Measurements from ENCODE around the gene NARF. TPM values are rescaled to one million over a fixed set of nuclear protein-coding genes. Genes with fewer than 3 reads are reported as not detected.

NARF gene
- total RNA-seq, 4 donors from 2014 or later: 15.3 to 55.5 (median 33.3) TPM

DNA sequence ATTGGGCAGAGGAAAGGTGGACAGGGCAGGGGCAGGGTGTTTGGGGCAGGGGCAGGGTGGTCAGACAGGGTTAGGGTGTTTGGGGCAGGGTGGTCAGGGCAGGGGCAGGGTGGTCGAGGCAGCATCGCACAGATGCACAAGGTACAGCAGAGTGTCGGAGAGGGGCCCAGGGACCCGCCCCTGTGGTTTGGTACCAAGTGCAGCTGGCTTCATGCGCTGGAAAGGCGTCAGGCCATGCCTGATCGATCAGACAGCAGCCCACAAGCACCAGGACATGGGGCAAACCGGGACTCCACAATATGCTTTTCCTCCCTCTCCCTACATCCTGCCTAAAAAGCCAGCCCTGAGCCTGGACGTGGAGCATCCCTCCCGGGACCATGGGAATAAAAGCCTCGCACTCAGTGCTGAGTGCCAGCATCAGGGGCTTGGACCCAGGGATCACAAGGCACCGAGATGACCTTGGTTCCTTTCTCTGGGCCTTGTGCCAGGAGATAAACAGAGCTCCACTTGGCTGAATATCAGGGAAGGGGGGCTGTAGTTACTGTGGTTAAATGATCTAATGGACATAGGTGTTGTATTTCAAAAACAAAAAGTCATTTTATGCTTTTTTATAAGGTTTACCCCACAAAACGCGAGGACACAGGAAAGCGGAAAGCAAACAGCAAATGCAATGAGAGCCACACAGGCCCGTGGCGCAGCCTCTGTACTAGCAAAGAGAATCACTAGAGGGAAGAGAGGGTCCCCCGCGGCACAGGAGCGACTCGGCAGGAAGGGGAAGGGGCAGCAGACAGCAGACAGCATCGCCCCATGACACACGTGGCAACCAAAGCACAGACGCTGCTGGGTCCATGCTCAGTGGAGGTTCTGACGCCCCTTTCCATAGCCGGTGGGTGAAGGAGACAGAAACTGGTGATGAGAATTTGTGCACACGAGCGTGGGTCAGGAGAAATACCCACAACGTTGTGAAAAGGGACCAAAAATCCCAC lies 45.7 kb upstream of the NARF start:
- DNase-seq: no peak
- H3K36me3 ChIP-seq: no peaks in the 10 kb centered on the region
- intact Hi-C loops (cut with DNase I; ENCODE audit: low total_unique reads): no loop called here
- H3K27me3 ChIP-seq: no peaks in the 10 kb centered on the region
- no peak overlapping the region for H3K27ac ChIP-seq
- no peaks in the 10 kb centered on the region for H3K9me3 ChIP-seq
- no peaks in the 10 kb centered on the region for H3K4me1 ChIP-seq
- TF ChIP-seq POLR2A (IDR thresholded peaks at IDR 0.05): no peak
- TF ChIP-seq, protein P1, sequence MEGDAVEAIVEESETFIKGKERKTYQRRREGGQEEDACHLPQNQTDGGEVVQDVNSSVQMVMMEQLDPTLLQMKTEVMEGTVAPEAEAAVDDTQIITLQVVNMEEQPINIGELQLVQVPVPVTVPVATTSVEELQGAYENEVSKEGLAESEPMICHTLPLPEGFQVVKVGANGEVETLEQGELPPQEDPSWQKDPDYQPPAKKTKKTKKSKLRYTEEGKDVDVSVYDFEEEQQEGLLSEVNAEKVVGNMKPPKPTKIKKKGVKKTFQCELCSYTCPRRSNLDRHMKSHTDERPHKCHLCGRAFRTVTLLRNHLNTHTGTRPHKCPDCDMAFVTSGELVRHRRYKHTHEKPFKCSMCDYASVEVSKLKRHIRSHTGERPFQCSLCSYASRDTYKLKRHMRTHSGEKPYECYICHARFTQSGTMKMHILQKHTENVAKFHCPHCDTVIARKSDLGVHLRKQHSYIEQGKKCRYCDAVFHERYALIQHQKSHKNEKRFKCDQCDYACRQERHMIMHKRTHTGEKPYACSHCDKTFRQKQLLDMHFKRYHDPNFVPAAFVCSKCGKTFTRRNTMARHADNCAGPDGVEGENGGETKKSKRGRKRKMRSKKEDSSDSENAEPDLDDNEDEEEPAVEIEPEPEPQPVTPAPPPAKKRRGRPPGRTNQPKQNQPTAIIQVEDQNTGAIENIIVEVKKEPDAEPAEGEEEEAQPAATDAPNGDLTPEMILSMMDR (IDR thresholded peaks at IDR 0.05): no peak
- no peak overlapping the region for H3K4me3 ChIP-seq

DNA sequence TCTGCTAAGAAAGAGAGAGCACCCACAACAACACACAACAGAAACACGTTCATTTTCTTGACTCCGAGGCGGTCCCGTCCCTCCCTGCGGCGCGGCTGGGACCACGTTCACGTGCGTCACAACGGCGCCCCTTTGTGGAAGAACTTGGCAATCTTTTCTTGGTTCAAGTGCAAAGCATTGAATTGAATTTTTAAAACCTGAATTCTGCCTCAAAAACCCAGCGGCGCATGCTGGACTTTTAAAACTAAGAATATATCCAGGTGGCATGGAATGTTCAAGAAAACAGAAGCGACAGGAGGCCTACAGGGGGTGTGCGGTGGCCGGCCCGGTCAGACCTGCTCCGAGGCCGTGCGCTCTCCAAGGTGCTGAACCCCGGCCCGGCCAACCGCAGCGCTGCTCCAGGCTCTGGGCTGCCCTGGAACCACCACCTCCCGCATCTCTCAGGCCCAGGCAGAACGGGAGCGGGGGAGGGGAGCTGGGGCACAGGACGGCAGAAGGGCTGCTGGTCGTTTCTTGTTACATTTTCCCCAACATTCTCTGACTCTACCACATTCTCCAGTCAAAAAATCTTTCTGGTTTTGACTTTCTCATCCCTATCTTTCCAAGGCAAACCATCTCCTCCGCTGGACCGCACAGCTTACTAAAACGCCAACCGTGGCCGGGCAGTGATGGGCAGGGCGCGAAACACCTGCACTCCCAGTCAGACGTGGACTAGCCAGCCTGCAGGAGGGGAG lies 43.8 kb upstream of the NARF start:
- Histone ChIP-seq H3K27ac (no peak overlapping the region), H3K27me3 (no peaks in the 10 kb centered on the region), H3K4me3 (no peak overlapping the region), H3K9me3 (no peaks in the 10 kb centered on the region), H3K4me1 (peaks cover 0 to 3% of the 10 kb centered on the region in 2 donors), H3K36me3 (no peaks in the 10 kb centered on the region)
- TF ChIP-seq POLR2A (IDR thresholded peaks at IDR 0.05): no peak
- TF ChIP-seq, protein P1 (IDR thresholded peaks at IDR 0.05): peak; percentile 54 to 64 (median 57)
- peak; percentile 48 to 64 for DNase-seq
- intact Hi-C loops (cut with DNase I; ENCODE audit: low total_unique reads): no loop called here

DNA sequence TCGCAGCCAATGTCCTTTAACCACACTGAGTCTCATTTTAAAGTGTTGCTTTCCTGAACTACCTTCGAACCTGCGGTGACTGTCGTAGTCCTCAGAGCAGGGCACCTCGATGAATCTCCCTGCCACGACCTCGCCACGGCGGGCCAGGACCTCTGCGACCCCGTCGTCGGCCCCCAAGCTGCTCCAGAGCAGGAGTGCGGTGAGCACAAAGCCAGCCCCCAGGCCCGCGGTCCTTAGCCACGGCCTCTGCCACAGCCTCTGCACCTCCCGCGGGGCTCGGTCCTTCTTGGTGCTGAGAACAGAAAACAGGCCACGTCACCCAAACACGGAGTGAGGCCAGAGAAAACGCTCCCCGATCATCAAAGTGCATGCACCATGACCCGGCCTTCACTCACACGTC lies 43.2 kb upstream of the NARF start:
- intact Hi-C loops (cut with DNase I; ENCODE audit: low total_unique reads): no loop called here
- H3K36me3 ChIP-seq: no peaks in the 10 kb centered on the region
- peaks cover 0 to 3% of the 10 kb centered on the region in 2 donors for H3K4me1 ChIP-seq
- no peak for TF ChIP-seq POLR2A (IDR thresholded peaks at IDR 0.05)
- TF ChIP-seq, protein P1 (IDR thresholded peaks at IDR 0.05): no peak
- DNase-seq: no peak
- H3K9me3 ChIP-seq: no peaks in the 10 kb centered on the region
- H3K27me3 ChIP-seq: no peaks in the 10 kb centered on the region
- no peak overlapping the region for H3K4me3 ChIP-seq
- no peak overlapping the region for H3K27ac ChIP-seq

- Histone ChIP-seq H3K27ac (no peak overlapping the region), H3K4me3 (no peak overlapping the region), H3K4me1 (peaks cover 0 to 3% of the 10 kb centered on the region in 2 donors), H3K27me3 (no peaks in the 10 kb centered on the region), H3K9me3 (no peaks in the 10 kb centered on the region), H3K36me3 (no peaks in the 10 kb centered on the region)
- DNase-seq: no peak
- intact Hi-C loops (cut with DNase I; ENCODE audit: low total_unique reads): no loop called here
- TF ChIP-seq POLR2A (IDR thresholded peaks at IDR 0.05): no peak
- TF ChIP-seq, protein P1 (IDR thresholded peaks at IDR 0.05): no peak
Measured at GRCh38 chr17:82415786-82416185, 42.8 kb upstream of the NARF start.

DNA sequence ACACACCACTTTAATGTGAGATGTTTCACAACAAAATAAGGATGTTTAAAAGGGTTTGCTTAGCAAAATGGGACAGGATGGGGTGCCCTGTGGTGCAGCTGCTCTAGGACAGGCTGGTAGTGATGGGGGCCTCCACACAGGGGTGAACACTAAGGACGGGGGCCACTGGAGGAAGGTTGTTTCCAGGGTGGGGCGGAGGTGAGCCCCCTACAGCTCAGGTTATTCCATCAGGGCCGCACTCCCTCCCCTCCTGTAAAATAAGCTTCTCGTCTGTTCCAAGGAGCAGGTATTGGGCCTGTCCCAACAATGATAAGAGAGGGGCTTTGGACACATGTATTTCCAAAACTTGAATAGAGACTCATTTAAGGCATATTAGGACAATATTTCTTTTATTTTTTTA lies 42.3 kb upstream of the NARF start:
- intact Hi-C loops (cut with DNase I; ENCODE audit: low total_unique reads): no loop called here

More for the DNA sequence above, 42.3 kb upstream of the NARF start:
- Histone ChIP-seq H3K36me3 (no peaks in the 10 kb centered on the region), H3K4me1 (peaks cover 0 to 3% of the 10 kb centered on the region in 2 donors), H3K27ac (no peak overlapping the region), H3K4me3 (no peak overlapping the region), H3K9me3 (no peaks in the 10 kb centered on the region), H3K27me3 (no peaks in the 10 kb centered on the region)
- no peak for DNase-seq
- TF ChIP-seq, protein P1 (IDR thresholded peaks at IDR 0.05): no peak
- no peak for TF ChIP-seq POLR2A (IDR thresholded peaks at IDR 0.05)

All from uterus (tissue), 4 donors.